Measurements from ENCODE around the gene GLYR1. TPM values are rescaled to one million over a fixed set of nuclear protein-coding genes. Genes with fewer than 3 reads are reported as not detected.

The GLYR1 gene
- total and polyA plus RNA-seq, 10 of the 15 experiments (the other 5 are each of a cell fraction or from before 2014, with no cell fraction given) = 7.3 to 90.2 (median 57.2) TPM

DNA sequence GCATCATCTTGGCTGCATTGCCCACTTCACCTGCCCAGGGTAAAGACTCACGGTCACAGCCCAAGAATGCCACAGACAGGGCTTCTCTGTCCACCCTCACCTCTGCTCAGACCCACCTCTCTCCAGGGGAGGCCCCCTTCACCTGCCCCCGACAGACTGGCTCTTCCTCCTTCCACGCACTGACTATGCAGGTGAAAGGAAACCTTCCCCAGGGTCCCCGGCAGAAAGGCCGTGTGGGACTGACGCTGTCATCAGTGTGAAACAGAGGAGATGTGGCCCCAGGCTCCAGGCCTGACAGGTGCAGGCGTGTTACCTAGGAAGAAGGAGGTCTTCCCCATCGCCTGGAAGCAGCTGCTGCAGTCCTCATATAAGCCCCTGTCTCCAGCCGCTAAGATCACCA, 35.3 kb downstream of the GLYR1 start (continued):
- TF ChIP-seq, protein P1, sequence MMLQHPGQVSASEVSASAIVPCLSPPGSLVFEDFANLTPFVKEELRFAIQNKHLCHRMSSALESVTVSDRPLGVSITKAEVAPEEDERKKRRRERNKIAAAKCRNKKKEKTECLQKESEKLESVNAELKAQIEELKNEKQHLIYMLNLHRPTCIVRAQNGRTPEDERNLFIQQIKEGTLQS (IDR thresholded peaks at IDR 0.05; ENCODE audit: borderline replicate concordance, extremely low read depth, low read depth, low read length) = no peak
- TF ChIP-seq SRF (IDR thresholded peaks at IDR 0.05; ENCODE audit: low read depth in 2 of 2, low read length in 2 of 2) (no peak), RB1 (IDR thresholded peaks at IDR 0.05; ENCODE audit: borderline replicate concordance) (no peak), CTCF (IDR thresholded peaks at IDR 0.05 in 2 of 3, conservative IDR thresholded peaks at IDR 0.05 in 1 of 3; ENCODE audit: control insufficient read depth in 2 of 3, extremely low read depth in 1 of 3, insufficient read depth in 1 of 3, low read depth in 3 of 3, low read length in 3 of 3) (no peak), EED (IDR thresholded peaks at IDR 0.05; ENCODE audit: low read depth) (no peak)

- SMC1A ChIA-PET (ENCODE audit: uncharacterized antibody, unreplicated experiment) = no interaction called here
- Histone ChIP-seq H3K9ac (ENCODE audit: control insufficient read depth, insufficient read depth, low read length) (no peak overlapping the region), H3K36me3 (ENCODE audit: control insufficient read depth in 2 of 2, insufficient read depth in 2 of 2, low read length in 1 of 2) (peaks cover 16 to 31% of the 10 kb centered on the region in 2 experiments), H2AFZ (ENCODE audit: control insufficient read depth, low read depth, low read length) (no peak overlapping the region), H3K9me3 (replicated peaks; ENCODE audit: control insufficient read depth, insufficient read depth, low read length) (no peaks in the 10 kb centered on the region), H3K4me2 (ENCODE audit: control insufficient read depth, insufficient read depth) (no peak overlapping the region), H3K4me3 (no peak overlapping the region), H3K27ac (ENCODE audit: control insufficient read depth, insufficient read depth) (no peak overlapping the region), H3K79me2 (ENCODE audit: control insufficient read depth, insufficient read depth, low read length) (no peaks in the 10 kb centered on the region), H3K4me1 (ENCODE audit: control insufficient read depth, insufficient read depth, low read length) (no peaks in the 10 kb centered on the region), H4K20me1 (ENCODE audit: control insufficient read depth, insufficient read depth) (no peaks in the 10 kb centered on the region), H3K27me3 (replicated peaks in 1 of 2; ENCODE audit: control insufficient read depth in 2 of 2, insufficient read depth in 2 of 2, low read length in 1 of 2) (no peaks in the 10 kb centered on the region)
- WGBS (ENCODE audit: insufficient coverage, insufficient replicate concordance, low lambda C conversion rate, missing lambda C conversion rate) = 95% methylated on average over 3 of the region's 3 CpGs
- no TSS peak for BruUV-seq (replicated peaks)
- ATAC-seq (no peak), DNase-seq (ENCODE audit: low read depth, low spot score) (no peak), FAIRE-seq (no peak)
- intact Hi-C loops (cut with micrococcal nuclease; ENCODE audit: unreplicated experiment) = no loop called here
- in situ Hi-C loops (cut with MboI) = no loop called here
- CTCF ChIA-PET = no interaction called here
- POLR2A ChIA-PET = interaction anchor here (0.7 kb wide), 2 partner anchors 9 to 215 kb away, joined by 3 to 5 read pairs; partner anchors contain the start of gene ROGDI
- RAD21 ChIA-PET (ENCODE audit: unreplicated experiment) = no interaction called here
- TF ChIP-seq JUND (IDR thresholded peaks at IDR 0.05; ENCODE audit: low read depth, low read length) = no peak
- TF ChIP-seq RUNX3 (IDR thresholded peaks at IDR 0.05; ENCODE audit: low read length) = no peak
- TF ChIP-seq WRNIP1 (IDR thresholded peaks at IDR 0.05; ENCODE audit: borderline replicate concordance, low read depth, low read length) = no peak
- TF ChIP-seq TAF1 (IDR thresholded peaks at IDR 0.05; ENCODE audit: borderline replicate concordance, low read depth, low read length) = no peak
- TF ChIP-seq, protein P2, sequence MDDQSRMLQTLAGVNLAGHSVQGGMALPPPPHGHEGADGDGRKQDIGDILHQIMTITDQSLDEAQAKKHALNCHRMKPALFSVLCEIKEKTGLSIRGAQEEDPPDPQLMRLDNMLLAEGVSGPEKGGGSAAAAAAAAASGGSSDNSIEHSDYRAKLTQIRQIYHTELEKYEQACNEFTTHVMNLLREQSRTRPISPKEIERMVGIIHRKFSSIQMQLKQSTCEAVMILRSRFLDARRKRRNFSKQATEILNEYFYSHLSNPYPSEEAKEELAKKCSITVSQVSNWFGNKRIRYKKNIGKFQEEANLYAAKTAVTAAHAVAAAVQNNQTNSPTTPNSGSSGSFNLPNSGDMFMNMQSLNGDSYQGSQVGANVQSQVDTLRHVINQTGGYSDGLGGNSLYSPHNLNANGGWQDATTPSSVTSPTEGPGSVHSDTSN (IDR thresholded peaks at IDR 0.05; ENCODE audit: insufficient replicate concordance, low read depth, low read length) = no peak
- no peak for TF ChIP-seq ZNF207 (IDR thresholded peaks at IDR 0.05; ENCODE audit: borderline replicate concordance)
- no peak for TF ChIP-seq NR2C2 (IDR thresholded peaks at IDR 0.05; ENCODE audit: borderline replicate concordance, control insufficient read depth, insufficient read length, low read depth)
- TF ChIP-seq KDM1A (IDR thresholded peaks at IDR 0.05; ENCODE audit: borderline replicate concordance) = no peak
- no peak for TF ChIP-seq MTA2 (IDR thresholded peaks at IDR 0.05; ENCODE audit: low read depth)
- TF ChIP-seq CEBPZ (IDR thresholded peaks at IDR 0.05; ENCODE audit: low read depth, low read length) = no peak
- TF ChIP-seq RAD51 (IDR thresholded peaks at IDR 0.05) = no peak
- no peak for TF ChIP-seq MYC (IDR thresholded peaks at IDR 0.05; ENCODE audit: insufficient read depth, insufficient read length, insufficient replicate concordance, low read length, severe bottlenecking)
These were observed 35.8 kb downstream of the GLYR1 start for GRCh38 chr16:4811242-4811641.
